ENCODE results near the gene CDC42BPA. TPM values are rescaled to one million over a fixed set of nuclear protein-coding genes. Genes with fewer than 3 reads are reported as not detected.

The CDC42BPA gene
- total and polyA plus RNA-seq, 8 donors, result 6.2 to 198 (median 64.5) TPM

DNA sequence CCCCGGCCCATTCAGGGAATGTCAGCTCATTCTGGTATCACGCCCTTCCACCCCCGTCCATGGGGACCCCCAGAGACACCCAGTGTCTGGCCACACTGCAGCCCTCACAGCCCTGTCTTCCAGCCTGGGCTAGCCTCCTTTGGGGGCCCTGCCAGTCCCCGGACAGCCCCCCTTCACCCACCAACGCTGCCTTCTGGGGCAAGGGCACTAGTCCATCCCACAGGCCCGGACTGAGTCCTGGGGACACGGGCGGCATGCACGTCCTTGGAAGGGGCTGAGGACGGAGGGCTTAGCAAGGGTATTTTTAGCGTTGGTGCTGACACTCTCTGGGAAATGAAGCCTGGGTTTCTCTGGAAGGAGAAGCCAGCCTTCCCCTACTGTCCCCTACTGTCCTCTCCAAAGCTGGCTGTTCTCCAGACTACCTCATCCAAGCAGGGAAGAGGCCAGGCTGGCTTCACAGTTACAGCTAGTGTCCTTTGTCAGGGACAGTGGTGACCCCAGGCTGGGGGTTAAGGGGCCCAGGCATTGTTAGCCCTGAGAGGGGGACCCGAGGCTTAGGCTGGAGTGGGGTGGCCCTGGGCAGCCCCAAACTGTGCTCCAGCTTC, 338.7 kb downstream of the CDC42BPA start:
- intact Hi-C loops (cut with DNase I; ENCODE audit: low total_unique reads), result no loop called here
- H3K4me3 ChIP-seq, result no peak overlapping the region
- no peak for DNase-seq
- peaks cover 29 to 88% (median 76%) of the 10 kb centered on the region in 4 donors for H3K36me3 ChIP-seq
- no peak for TF ChIP-seq POLR2AphosphoS5 (IDR thresholded peaks at IDR 0.05)
- TF ChIP-seq EP300 (IDR thresholded peaks at IDR 0.05), result no peak
- TF ChIP-seq CTCF (IDR thresholded peaks at IDR 0.05), result no peak
- no peak for TF ChIP-seq POLR2A (IDR thresholded peaks at IDR 0.05)
- no peaks in the 10 kb centered on the region for H3K9me3 ChIP-seq
- no peaks in the 10 kb centered on the region for H3K27me3 ChIP-seq
- WGBS, 5 donors, result 60 to 90% (median 82%) methylated on average over 9 to 12 of the region's 12 CpGs
- H3K27ac ChIP-seq, result peak overlapping the region in 1 of 5 donors; percentile 13
- H3K4me1 ChIP-seq, result peaks cover 24 to 41% (median 40%) of the 10 kb centered on the region in 4 donors

DNA sequence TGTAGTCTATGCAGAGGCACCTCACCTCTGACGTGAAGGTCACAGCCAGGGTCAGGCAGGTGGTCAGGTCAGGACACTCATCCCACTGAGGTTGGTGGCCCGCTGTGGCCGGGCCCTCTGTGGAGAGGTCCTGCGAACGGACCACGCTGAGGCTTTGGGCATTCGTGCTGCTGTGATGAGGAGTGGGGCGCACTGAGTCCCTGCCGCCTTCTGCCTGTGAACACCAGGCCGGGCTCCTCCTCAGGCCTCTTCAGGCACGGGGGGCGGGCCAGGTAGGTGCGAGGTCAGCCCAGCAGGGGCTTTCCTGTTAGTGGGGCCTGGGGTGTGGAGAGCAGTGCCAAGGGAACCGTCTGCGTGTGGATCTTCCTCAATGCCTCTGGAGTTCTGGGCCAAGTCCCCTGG, 339.2 kb downstream of the CDC42BPA start:
- 82 to 92% (median 87%) methylated on average over 10 to 15 of the region's 15 CpGs for WGBS, 5 donors
- Histone ChIP-seq H3K4me1 (peaks cover 29 to 46% (median 46%) of the 10 kb centered on the region in 4 donors), H3K27ac (no peak overlapping the region), H3K36me3 (peaks cover 24 to 83% (median 71%) of the 10 kb centered on the region in 4 donors), H3K9me3 (no peaks in the 10 kb centered on the region), H3K27me3 (no peaks in the 10 kb centered on the region), H3K4me3 (no peak overlapping the region)
- TF ChIP-seq CTCF (IDR thresholded peaks at IDR 0.05), result no peak
- TF ChIP-seq EP300 (IDR thresholded peaks at IDR 0.05), result no peak
- no peak for TF ChIP-seq POLR2A (IDR thresholded peaks at IDR 0.05)
- no peak for TF ChIP-seq POLR2AphosphoS5 (IDR thresholded peaks at IDR 0.05)
- intact Hi-C loops (cut with DNase I; ENCODE audit: low total_unique reads), result no loop called here
- no peak for DNase-seq

- H3K27me3 ChIP-seq, result no peaks in the 10 kb centered on the region
- H3K4me1 ChIP-seq, result peaks cover 34 to 52% (median 51%) of the 10 kb centered on the region in 4 donors
- peaks cover 18 to 77% (median 65%) of the 10 kb centered on the region in 4 donors for H3K36me3 ChIP-seq
- 87 to 95% (median 91%) methylated on average over 4 to 10 of the region's 10 CpGs for WGBS, 5 donors
- TF ChIP-seq EP300 (IDR thresholded peaks at IDR 0.05) (no peak), POLR2AphosphoS5 (IDR thresholded peaks at IDR 0.05) (no peak), CTCF (IDR thresholded peaks at IDR 0.05) (no peak), POLR2A (IDR thresholded peaks at IDR 0.05) (no peak)
- no peak for DNase-seq
- H3K4me3 ChIP-seq, result no peak overlapping the region
- no peaks in the 10 kb centered on the region for H3K9me3 ChIP-seq
- no peak overlapping the region for H3K27ac ChIP-seq
- intact Hi-C loops (cut with DNase I; ENCODE audit: low total_unique reads), result no loop called here
These were observed 339.7 kb downstream of the CDC42BPA start for GRCh38 chr1:226978432-226979114.

DNA sequence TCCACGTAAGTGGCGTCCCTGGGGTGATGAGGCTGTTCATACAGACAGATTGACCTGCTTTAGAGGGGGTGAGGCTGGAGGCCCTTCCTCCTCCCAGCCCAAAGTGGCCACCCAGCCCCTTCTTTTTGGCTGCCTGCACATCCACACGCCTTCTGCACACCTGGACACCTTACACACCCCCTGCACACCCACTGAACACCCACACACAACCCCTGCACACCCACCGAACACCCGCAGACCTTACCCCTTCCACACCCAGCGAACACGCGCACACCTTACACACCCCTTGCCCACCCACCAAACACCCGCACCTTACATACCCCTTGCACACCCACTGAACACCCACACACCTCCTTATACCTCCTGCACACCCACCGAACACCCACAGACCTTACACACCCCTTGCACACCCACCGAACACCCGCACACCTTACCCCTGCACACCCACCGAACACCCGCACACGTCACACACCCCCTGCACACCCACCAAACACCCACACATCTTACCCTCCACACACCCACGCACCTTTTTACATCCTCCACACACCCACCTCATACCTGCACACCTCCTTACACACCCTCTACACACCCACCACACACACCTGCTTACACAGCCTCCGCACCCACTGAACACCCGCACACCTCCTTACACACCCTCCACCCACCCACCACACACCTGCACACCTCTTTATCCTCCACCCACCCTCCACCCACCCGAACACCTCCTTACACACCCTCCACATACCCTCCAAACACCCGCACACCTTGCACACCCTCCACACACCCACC, 340.5 kb downstream of the CDC42BPA start:
- Histone ChIP-seq H3K9me3 (no peaks in the 10 kb centered on the region), H3K4me1 (peaks cover 42 to 59% (median 56%) of the 10 kb centered on the region in 4 donors), H3K36me3 (peaks cover 11 to 72% (median 58%) of the 10 kb centered on the region in 4 donors), H3K4me3 (no peak overlapping the region), H3K27ac (no peak overlapping the region), H3K27me3 (no peaks in the 10 kb centered on the region)
- no peak for DNase-seq
- intact Hi-C loops (cut with DNase I; ENCODE audit: low total_unique reads), result no loop called here
- TF ChIP-seq CTCF (IDR thresholded peaks at IDR 0.05) (no peak), EP300 (IDR thresholded peaks at IDR 0.05) (no peak), POLR2AphosphoS5 (IDR thresholded peaks at IDR 0.05) (no peak), POLR2A (IDR thresholded peaks at IDR 0.05) (no peak)
- WGBS, 5 donors, result 86 to 92% (median 92%) methylated on average over 19 to 20 of the region's 20 CpGs

Measured in stomach (tissue), 9 donors.